Activated CD8-positive, alpha-beta memory T cell treated with anti-CD3 and anti-CD28 coated beads for 24 hours (primary cell): ENCODE measurements around the gene B3GAT1.
A peak's percentile ranks its signal among the peaks of the same experiment; 100 is the strongest.

Experiments used
- DNase-seq: peaks from one replicate; pipeline ENCODE4 v3.0.0-alpha.2; 2020

The B3GAT1 gene

DNA sequence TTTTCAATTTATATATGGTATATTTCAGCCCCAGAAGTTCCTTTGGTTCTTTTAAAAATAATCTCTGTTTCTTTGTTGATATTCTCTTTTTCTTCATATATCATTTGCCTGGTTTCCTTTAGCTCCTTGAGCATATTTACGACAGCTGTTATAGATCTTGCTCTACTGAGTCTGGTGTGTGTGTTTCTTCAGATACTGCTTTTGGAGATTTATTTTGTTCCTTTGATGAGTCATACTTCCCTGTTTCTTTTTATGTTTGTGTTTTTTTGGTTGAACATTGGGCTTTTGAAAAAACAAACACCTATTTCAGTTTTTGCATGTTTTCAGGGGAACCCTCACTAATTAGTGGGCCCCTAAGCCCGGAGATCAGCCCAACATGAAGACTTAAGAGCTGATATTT, 56.9 kb downstream of the B3GAT1 start:
- DNase-seq: no peak

DNA sequence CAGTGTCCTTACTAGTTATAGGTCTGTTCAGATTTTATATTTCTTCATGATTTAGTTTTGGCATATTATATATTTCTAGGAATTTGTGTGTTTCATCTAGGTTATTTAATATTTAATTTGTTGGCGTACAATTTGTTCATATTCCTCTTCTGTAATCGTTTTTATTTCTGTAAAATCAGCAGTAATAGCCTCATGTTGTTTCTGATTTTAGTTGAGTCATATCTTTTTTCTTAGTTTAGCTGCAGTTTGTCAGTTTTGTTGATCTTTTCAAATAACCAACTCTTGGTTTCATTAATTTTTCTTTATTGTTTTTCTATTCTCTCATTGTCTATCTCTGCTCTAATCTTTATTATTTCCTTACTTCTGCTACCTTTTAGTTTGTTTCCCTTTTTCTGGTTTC, 59.9 kb downstream of the B3GAT1 start:
- DNase-seq: no peak

DNA sequence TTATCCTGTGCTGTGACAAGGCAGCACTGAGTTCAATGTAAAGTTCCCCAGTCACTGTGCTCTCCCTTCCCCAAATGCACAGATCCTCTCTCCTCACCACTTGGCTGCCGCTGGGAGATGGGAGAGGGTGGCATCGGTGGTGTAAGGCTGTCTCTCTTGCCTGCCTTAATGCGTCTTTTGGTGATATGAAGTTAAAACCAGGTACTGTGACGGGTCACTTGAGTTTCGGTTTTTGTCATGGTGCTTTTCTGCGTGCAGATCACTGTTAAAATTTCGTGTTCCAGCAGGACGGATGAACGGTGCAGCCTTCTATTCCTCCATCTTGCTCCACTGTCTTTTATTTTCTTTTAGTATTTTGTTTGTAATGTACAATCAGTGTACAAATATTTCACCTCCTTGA, 61.7 kb downstream of the B3GAT1 start:
- no peak for DNase-seq

DNA sequence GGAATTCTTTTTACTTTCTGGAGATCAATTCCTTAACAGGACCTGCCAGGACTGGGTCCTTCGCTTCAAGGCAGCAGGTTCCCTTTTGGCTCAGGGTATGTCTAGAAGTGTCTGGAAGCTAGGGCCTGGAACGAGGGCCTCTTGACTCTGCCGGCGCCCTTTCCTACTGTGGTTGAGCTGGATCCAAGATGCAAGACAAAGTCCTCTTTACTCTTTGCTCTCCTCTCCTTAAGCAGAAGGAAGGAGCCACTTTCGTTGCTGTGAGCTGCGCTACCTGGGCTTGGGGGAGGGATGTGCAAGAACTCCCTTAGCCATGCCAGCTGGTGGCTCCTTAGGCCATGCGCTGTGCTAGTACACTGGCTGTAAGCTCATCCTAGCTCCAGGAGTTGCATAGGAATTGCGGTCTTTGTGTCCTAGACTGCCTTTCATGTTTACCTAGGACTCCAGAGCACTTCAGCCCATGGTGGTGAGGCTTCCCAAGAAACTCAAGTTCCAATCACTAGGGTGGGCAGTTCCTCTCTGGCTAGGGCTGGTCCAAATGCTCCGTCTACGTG, 62.2 kb downstream of the B3GAT1 start:
- no peak for DNase-seq

DNA sequence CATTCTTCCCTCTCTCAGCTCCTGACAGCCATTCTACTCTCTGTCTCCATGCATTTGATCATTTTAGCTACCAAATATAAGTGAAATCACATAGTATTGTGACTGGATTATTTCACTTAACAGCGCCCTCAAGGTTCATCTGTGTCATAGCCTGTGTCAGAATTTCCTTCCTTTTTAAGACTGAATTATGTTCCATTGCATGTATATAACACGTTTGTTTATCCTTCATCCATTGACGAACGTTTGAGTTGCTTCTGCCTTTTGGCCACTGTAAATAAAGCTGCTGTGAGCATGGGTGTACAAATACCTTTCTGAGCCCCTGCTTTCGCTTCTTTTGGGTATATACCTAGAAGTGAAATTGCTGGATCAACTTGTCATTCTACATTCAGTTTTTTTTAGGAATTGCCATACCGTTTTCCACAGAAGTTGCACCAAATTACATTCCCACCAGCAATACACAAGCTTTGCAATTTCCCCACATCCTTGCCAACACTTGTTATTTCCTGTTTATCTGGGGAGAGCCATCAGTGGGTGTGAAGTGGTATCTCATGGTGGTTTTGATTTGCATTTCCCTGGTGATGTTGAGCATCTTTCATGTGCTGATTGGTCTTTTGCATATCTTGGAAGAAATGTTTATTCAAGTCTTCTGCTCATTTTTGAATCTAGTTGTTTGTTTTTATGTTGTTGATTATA, 62.8 kb downstream of the B3GAT1 start:
- no peak for DNase-seq

DNA sequence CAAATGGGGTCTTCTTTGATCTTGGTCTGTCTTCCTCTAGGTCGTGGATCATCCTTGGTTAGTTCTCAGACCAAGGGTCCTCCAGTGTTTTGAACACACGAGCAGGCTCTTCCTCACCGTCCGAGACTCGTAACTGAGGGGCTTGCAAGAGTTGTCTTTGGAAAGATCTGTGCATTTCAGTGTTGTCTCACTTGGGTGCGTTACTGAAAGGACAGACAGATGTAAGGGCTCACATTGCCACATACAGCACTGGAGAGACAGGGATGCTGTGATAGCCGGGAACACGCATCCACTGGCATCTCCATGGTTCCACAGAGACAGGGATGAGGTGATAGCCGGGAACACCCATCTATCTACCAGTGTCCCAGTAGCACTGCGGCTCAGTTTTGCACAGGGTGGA, 64.6 kb downstream of the B3GAT1 start:
- DNase-seq: peak; percentile 28

DNA sequence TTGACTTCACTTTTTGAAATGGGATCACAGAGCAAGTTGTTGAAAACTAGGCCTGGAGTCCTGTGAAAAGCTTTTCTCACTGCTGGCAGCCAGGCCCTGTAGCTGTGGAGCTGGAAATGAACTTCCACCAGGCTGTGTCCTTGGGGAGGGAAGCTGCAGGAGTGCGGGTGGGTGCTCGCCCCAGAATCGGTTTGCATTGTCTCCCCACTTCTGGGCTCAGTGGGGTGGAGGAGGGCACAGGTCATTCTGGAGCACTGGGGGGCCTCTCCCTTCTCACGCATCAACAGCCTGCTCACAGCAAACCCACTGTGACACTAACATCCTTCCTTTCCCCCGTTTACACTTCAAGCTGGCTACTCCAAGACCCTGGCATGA, 65.1 kb downstream of the B3GAT1 start:
- DNase-seq: peak; percentile 35

DNA sequence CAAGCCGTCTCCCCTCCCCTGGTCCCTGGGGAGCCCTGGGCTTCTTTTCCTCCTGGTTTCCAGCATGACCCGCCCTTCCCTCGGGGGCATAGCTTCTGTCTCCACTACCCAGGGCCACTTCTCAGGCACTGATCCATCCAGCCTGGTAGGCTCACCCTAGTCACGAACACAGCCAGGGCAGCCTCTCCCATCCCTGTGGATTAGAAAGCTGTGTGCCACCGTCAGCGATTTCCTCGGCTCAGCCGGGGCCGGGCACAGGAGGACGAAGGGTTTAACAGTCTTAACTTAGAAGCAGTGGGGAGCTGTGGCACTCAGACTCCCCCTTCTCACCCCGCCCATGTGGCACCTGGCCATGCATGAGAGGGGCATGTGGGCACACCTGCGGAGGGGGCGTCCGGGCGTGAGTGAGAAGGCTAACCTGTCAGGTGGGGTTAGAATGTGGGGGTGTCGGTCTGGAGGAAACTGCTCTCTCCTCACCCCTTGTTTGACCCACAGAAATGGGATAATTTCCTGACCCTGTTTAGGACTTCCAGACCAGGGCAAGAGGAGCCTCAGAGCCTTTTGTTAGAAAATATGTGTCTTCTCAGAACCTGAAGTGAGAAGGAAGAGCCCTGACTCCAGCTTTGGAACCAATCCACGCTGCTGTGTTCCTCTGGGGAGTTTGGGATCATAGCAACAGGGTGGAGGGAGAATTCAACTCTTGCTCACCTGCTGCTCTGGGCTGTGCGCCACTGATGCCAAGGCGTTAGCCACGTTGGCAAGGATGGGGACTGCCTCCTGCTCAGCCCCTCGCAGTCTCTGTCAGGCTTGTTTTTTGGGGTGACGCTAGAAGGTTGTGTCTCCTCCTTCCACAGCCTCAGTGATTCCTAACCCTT, 65.7 kb downstream of the B3GAT1 start:
- peak; percentile 42 for DNase-seq

DNA sequence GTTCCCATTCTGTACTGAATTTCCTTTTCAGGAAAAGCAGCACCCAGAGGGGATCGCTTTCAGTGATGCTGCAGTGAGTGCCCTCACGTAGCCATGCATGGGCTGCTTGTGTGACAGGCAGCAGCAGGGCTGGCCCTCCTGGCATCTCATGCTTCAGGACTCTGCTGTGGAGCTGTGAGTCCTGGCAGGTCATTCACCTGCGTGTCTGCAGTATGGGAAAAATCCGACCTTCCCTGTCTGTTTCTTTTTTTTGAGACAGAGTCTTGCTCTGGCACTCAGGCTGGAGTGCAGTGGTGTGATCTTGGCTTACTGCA, 66.8 kb downstream of the B3GAT1 start:
- no peak for DNase-seq

DNA sequence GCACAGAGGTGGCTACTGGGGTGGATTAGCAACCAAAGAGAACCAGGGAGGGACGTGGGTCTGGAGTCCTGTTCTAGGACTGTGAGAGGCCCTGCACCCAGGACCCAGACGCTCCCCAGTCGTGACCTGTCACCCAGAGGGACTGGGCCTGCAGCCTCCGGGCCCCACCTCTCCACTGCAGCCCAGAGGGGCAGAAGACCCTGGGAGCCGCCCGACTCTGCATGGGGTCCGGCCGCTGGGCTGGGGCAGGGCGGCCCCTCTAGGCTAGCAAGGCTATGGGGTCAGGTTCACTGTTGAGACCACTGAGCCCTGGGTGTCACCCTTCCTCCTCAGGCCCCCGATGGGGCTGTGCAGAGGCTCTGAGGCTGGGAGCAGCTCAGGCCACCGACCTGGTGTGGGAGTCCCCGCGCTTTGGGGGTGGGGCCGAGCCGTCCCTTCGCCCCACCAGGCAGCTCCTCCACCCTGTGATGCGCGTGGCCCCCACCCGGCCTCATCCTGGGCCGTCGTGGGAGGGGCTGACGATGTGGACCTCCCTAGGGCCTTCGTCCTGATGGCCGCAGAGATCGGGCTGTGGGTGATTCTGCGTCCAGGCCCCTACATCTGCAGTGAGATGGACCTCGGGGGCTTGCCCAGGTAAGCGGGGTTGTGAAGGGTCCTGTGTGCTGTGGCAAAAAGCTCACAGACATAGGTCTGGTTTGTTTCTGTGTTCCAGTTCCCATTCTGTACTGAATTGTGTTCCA, 67.4 kb downstream of the B3GAT1 start:
- peak; percentile 52 for DNase-seq

DNA sequence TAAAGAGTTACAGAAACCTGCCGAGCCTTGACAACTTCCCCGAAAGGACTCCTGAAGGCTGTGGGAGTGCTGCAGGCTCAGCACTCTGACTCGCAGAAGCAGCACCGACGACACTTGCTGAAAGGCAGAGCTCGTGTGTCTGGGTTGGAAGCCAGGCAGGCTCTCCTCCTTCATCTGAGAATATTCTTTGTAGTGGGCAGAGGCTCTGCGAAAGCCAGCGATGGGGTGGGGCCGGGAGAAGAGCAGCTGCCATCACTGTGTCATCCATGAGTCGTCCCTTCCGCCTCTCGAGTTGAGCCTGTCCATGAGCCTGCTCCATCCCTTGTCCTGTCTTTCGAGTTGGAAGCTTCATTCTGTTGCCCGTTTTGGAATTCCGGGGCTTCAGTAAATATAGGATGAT, 68.4 kb downstream of the B3GAT1 start:
- no peak for DNase-seq

DNA sequence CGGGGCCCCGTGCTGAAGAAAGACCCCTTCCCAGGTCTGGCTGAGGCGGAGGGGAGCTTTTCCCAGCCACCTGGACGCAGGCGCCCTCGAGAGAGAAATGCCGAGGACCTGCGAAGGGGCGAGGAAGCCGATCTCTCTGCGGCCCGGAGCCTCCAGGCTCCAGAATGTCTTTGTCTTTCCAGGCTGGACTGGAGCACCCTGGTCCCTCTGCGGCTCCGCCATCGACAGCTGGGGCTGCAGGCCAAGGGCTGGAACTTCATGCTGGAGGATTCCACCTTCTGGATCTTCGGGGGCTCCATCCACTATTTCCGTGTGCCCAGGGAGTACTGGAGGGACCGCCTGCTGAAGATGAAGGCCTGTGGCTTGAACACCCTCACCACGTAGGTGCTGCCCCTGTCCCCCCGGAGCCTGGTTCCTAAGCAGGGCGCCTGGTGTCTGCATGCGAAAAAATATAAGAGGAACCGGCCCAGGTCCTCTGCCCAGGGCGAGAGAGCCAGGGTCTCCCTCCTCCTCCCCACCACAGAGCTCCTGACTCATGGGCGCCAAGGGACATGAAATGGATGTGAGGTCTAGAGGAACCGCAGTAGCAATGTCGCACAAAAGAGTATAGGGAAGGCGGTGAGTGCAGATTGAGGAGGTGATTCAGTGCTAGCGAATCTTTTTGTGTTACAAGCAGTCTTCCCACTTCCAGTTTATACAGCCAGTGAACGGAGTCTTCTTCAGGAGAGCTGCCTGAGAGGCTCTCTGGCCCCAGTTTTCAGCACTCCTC, 69.3 kb downstream of the B3GAT1 start:
- DNase-seq: no peak

DNA sequence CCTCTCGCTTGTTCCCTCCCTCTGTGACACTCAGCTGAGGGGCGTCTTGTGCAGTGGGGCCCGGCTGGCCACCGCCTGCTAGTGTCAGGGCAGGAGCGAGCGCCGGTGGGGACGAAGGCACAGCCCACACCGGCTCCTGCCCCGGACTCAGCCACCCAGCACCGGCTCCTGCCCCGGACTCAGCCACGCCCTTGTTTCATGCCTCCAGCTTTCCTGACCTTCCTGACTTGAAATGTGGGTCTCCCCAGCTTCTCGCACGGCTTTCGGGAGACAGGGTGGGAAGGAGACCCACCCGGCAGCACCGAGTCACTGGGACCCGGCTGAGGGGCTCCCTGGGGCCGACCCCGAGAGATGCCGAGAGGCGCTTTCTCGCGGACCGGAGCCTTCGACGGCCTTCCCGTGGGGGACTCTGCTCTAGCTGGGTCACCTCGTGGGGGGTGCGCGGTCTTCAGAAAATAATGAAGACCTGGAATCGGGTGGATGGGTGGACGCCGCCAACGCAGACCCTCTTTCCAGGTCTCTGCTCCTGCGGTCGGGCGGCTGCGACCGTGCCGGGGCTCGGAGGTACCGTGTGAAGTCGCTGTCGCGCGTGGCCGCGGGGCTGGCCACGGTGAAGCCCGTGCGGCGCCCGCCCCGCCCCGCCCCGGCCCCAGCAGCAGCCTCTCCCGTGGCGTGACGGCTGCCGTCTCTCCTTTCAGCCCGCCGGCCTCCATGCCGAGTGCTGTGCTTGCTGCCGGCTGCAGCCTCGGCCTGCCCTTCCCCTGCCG, 70.1 kb downstream of the B3GAT1 start:
- DNase-seq: no peak

DNA sequence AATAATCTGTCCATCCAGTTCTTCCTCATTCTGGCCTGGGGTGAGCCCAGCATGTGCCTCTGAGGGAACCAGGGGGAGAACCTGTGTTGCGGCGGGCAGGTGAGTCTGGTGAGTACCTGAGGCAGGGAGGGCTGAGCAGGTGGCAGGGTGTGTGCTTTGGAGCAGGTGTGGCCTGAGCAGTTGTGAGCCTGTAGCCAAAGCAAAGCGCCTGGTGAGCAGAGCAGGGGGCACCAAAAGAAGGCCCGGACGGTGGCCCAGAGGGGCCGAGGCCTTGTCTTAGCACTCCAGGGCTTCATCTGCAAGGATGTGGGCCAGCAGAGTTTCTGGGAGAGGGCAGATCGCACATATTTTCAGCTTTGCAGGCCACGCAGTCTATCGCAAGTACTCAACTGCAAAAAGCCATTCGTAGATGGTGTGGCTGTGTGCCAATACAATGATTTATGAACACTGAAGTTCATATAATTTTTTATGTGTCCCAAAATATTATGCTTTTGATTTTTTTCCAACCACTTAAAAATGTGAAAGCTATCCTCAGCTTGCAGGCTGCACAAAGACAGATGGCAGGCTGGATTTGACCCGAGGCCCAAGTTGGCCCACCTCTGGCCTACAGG, 71.6 kb downstream of the B3GAT1 start:
- no peak for DNase-seq

DNA sequence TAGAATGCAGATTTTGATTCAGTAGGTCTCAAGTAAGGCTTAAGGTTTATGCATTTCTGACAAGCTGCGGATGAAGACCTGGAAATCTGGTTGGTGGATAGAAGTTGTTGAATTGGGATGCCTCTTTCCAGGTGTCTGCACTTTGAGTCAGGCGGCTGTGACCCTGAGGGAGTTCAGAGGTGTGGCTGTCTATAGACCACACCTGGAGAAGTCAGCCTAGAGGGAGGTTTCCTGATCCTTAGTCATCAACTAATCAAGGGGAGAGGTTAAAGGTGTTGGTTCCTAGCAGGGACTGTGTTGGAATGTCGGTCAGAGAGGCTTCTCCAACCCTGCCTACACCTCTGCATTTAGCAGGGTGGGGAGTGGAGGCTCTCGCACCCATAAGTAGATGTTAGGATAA, 72.3 kb downstream of the B3GAT1 start:
- DNase-seq: no peak

DNA sequence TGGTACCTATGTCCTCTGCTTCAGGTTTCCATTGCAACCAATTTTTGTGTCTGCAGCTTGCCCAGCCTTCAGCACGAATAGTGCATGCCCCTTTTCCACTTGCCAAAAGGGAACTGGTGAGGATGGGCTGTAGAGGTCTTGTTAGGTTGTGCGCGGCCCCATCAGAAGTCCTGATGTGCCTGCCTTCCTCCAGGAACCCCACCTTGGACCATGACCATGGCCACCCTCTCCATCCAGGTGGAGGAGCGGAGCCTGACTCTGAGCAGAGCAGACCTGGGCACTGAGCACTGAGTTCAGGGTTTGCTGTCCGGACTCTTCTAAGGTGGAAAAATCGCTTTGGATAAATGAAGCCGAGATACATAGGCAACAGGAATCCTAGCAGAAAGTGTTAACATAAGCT, 73.4 kb downstream of the B3GAT1 start:
- DNase-seq: no peak

DNA sequence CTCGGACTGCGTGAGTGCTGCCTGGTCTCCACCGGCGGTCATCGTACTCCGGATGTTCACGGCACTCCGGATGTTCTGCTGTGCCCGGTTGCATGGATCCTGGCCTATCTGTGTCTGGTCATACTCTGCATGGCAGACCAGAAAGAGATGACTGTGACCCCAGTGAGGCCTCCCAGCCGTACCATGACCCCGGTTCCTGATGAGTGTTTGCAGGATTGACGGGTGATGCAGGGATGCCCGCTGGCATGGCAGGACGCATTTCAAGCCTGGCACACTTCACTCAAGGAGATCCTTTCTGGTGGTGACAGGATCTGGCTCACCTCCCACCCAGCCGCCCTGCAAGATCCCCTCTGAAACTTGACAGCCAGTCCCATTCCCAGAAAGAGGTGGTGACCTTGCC, 74.0 kb downstream of the B3GAT1 start:
- no peak for DNase-seq

DNA sequence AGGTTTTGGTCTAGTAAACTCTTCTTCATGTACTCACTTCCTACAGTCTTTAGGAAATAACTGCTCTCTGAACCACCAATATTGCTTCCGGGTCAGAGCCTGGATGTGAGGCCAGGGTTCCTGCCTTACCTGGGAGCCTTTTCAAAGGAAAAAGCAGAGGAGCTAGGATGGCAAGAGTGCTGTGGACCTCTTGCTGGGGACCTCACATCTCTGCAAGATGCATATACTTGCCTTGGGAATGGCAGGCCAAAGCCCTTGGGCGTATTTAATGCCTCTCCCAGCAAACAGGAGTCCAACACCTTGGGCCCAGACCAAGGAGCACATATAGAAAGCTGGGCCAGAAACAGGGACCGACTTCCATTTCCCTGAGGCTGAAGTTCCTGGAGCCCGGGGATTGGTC, 75.0 kb downstream of the B3GAT1 start:
- no peak for DNase-seq

DNA sequence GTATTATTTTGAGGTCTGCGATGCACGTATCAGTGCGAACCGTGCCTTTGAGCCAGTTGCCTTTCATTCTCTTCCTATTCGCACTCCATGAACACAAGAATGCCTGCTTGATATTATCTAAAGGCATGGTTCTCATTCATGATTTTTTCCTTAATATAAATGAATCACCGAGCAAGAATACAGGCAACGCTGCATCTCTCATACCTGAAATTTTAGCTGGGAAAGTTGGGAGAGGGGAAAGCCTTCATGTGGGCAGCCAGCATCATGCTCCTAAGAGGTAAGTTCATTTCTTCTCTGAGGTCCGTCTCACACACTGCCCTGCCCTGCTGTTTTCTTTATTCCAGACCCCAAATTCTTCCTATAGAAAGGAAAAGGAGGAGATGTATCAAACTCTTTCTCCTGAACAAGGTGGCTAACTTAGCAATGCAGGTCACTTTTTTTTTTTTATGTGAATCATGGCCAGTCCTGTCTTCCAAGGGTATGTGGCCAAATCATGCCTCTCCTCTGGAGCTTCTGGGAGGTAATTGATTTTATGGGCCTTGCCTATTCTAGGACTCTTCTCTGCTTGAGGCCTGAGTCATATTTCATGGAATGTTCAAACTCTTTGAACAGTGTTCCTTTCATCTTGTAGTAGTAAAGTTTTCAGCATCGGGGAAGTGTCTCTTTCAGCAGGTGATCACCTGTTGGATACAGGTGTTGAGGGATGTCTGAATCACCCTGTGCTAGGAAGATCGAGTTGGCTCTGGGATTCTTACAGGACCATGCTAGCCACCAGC, 77.1 kb downstream of the B3GAT1 start:
- no peak for DNase-seq

DNA sequence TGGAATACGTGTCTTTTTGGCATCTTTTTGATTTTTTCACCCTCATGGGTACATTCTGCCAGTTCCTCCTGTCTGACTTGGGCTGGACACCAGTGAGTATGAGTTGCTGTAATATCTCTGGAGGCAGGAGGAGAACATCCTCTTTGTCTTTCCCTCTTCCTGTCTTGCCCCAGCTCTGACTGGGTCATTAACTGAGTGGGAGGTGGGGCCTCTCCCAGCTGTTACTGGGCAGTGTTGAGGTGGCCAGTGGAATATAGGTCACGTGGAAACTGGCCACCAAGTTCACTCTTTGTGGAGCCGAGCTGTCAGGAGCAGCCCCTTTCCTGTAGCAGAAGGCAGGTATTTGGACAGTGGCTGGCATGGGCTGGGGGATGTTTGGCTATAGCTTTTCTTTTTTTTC, 78.1 kb downstream of the B3GAT1 start:
- DNase-seq: no peak

DNA sequence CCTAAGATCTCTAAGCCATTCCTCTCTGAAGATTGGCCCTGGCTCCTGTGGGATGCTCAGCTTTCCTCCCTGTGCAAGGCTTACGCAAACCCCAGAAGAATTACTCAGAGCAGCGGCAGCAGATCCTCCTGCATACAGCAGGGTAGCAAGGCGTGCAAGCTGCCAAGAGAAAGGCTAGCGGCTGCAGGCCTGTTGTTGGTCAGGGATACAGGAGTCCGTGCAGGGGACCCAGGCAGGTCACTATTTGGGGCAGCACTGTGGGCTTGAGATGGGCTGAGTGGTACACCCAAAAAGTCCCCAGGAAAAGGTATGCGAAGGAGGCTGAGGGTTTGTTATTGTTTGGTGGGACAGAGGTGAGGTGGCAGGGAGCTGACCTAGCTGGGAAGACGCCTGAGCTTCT, 78.7 kb downstream of the B3GAT1 start:
- no peak for DNase-seq
